Measurements from ENCODE around the gene MRTFA. TPM values are rescaled to one million over a fixed set of nuclear protein-coding genes. Genes with fewer than 3 reads are reported as not detected.

Gene MRTFA
- total and polyA plus RNA-seq, 8 donors = 13.6 to 35.3 (median 24.1) TPM

GRCh38 chr22:40535642-40536041 lies 100.9 kb downstream of the MRTFA start:
- no peak for FAIRE-seq
- 50 to 59% methylated on average over 2 of the region's 2 CpGs for WGBS, 2 donors
- TF ChIP-seq CTCF (IDR thresholded peaks at IDR 0.05) = no peak
- peak in 1 of 4 donors; percentile 47 for ATAC-seq
- Histone ChIP-seq H3K9me3 (no peaks in the 10 kb centered on the region), H3K36me3 (no peaks in the 10 kb centered on the region), H3K27me3 (no peaks in the 10 kb centered on the region), H3K4me3 (no peak overlapping the region), H3K4me1 (peaks cover 17 to 34% (median 20%) of the 10 kb centered on the region in 3 donors), H3K27ac (no peak overlapping the region)
- DNase-seq = no peak
- intact Hi-C loops (cut with DNase I) = no loop called here

GRCh38 chr22:40535189-40535512 lies 101.4 kb downstream of the MRTFA start:
- H3K9me3 ChIP-seq = no peaks in the 10 kb centered on the region
- intact Hi-C loops (cut with DNase I) = no loop called here
- H3K4me1 ChIP-seq = peaks cover 17 to 34% (median 20%) of the 10 kb centered on the region in 3 donors
- FAIRE-seq = no peak
- WGBS, 2 donors = 68 to 73% methylated on average over 2 of the region's 2 CpGs
- H3K36me3 ChIP-seq = no peaks in the 10 kb centered on the region
- DNase-seq = no peak
- peak overlapping the region in 1 of 4 donors; percentile 28 for H3K27ac ChIP-seq
- no peak for TF ChIP-seq CTCF (IDR thresholded peaks at IDR 0.05)
- ATAC-seq = no peak
- no peak overlapping the region for H3K4me3 ChIP-seq
- no peaks in the 10 kb centered on the region for H3K27me3 ChIP-seq

- Histone ChIP-seq H3K36me3 (no peaks in the 10 kb centered on the region), H3K4me1 (peaks cover 17 to 34% (median 20%) of the 10 kb centered on the region in 3 donors), H3K4me3 (no peak overlapping the region), H3K9me3 (no peaks in the 10 kb centered on the region), H3K27ac (peak overlapping the region in 1 of 4 donors; percentile 28), H3K27me3 (no peaks in the 10 kb centered on the region)
- intact Hi-C loops (cut with DNase I) = no loop called here
- no peak for FAIRE-seq
- WGBS, 2 donors = 40% methylated on average over 6 of the region's 6 CpGs
- no peak for TF ChIP-seq CTCF (IDR thresholded peaks at IDR 0.05)
- ATAC-seq = peak in 3 of 4 donors; percentile 47 to 73 (median 72)
- DNase-seq = no peak
Measured at GRCh38 chr22:40534379-40535188, 101.9 kb downstream of the MRTFA start.

- TF ChIP-seq CTCF (IDR thresholded peaks at IDR 0.05) = no peak
- peak overlapping the region in 1 of 4 donors; percentile 28 for H3K27ac ChIP-seq
- FAIRE-seq = no peak
- ATAC-seq = peak in 3 of 4 donors; percentile 49 to 71 (median 70)
- H3K36me3 ChIP-seq = no peaks in the 10 kb centered on the region
- H3K9me3 ChIP-seq = no peaks in the 10 kb centered on the region
- no peak for DNase-seq
- intact Hi-C loops (cut with DNase I) = no loop called here
- peaks cover 17 to 34% (median 20%) of the 10 kb centered on the region in 3 donors for H3K4me1 ChIP-seq
- no peak overlapping the region for H3K4me3 ChIP-seq
- no peaks in the 10 kb centered on the region for H3K27me3 ChIP-seq
- 21 to 24% methylated on average over 4 of the region's 4 CpGs for WGBS, 2 donors
Measured at GRCh38 chr22:40533712-40534378, 102.7 kb downstream of the MRTFA start.
